Trophoblast cell (in vitro differentiated cells and primary cell): ENCODE results near the gene MS4A18.
"Not testable (repeated sequence)": the region's sequence is repeated elsewhere in the genome, so short reads cannot be mapped to it uniquely, and the experiment has no call there.

Experiments used
- DNase-seq, 2 donors: peaks; one replicate each; pipeline ENCODE4 v3.0.0-alpha.2; 2016
- H2AFZ ChIP-seq: 2 replicates; pipeline ENCODE4 v1.6.1; 2013; ENCODE audit warnings: low read length, moderate library complexity, mild to moderate bottlenecking; ENCODE audit not compliant: insufficient read depth, poor library complexity
- H2AK5ac ChIP-seq: 2 replicates; pipeline ENCODE4 v1.6.1; 2013; ENCODE audit warnings: mild to moderate bottlenecking, low read length
- H2BK120ac ChIP-seq: 2 replicates; pipeline ENCODE4 v1.6.1; 2013; ENCODE audit warnings: low read length, mild to moderate bottlenecking, moderate library complexity; ENCODE audit not compliant: insufficient read depth, poor library complexity
- H2BK12ac ChIP-seq: 2 replicates; pipeline ENCODE4 v1.6.1; 2013; ENCODE audit warnings: mild to moderate bottlenecking, low read length, moderate library complexity
- H2BK5ac ChIP-seq: 2 replicates; pipeline ENCODE4 v1.6.1; 2013; ENCODE audit warnings: low read length, low read depth, moderate library complexity, mild to moderate bottlenecking; ENCODE audit not compliant: poor library complexity
- H3K14ac ChIP-seq: 2 replicates; pipeline ENCODE4 v1.6.1; 2013; ENCODE audit warnings: mild to moderate bottlenecking, low read length
- H3K18ac ChIP-seq: 2 replicates; pipeline ENCODE4 v1.6.1; 2013; ENCODE audit warnings: mild to moderate bottlenecking, low read length
- H3K23ac ChIP-seq: 2 replicates; pipeline ENCODE4 v1.6.1; 2013; ENCODE audit warnings: low read length
- H3K27ac ChIP-seq: 2 replicates; pipeline ENCODE4 v1.5.1; 2013; ENCODE audit warnings: low read depth, mild to moderate bottlenecking, inconsistent platforms, low read length, moderate library complexity
- H3K27me3 ChIP-seq: 2 replicates; pipeline ENCODE4 v1.6.1; 2013; ENCODE audit warnings: inconsistent platforms, mild to moderate bottlenecking, low read length, moderate library complexity; ENCODE audit not compliant: insufficient read depth
- H3K36me3 ChIP-seq, 2 experiments: 1 replicate in 1 of 2; 2 replicates in 1 of 2; pipeline ENCODE4 v1.6.1; 2013; ENCODE audit warnings: low read length in 2 of 2, mild to moderate bottlenecking in 2 of 2, moderate library complexity in 1 of 2; ENCODE audit not compliant: insufficient read depth in 2 of 2, control insufficient read depth in 1 of 2
- H3K4ac ChIP-seq: 2 replicates; pipeline ENCODE4 v1.6.1; 2013; ENCODE audit warnings: low read depth, mild to moderate bottlenecking, low read length, moderate library complexity
- H3K4me1 ChIP-seq, 2 experiments: 1 replicate in 1 of 2; 2 replicates in 1 of 2; pipeline ENCODE4 v1.6.1; 2013; ENCODE audit warnings: low read length in 2 of 2, mild to moderate bottlenecking in 2 of 2, moderate library complexity in 1 of 2; ENCODE audit not compliant: insufficient read depth in 2 of 2, control insufficient read depth in 1 of 2
- H3K4me2 ChIP-seq: 2 replicates; pipeline ENCODE4 v1.6.1; 2013; ENCODE audit warnings: inconsistent platforms, mild to moderate bottlenecking, low read length, moderate library complexity
- H3K4me3 ChIP-seq: 2 replicates; pipeline ENCODE4 v1.5.1; 2013; ENCODE audit warnings: mild to moderate bottlenecking, low read depth, low read length, inconsistent platforms
- H3K79me1 ChIP-seq: one replicate; pipeline ENCODE4 v1.6.1; 2013; ENCODE audit warnings: low read length
- H3K79me2 ChIP-seq: 2 replicates; pipeline ENCODE4 v1.6.1; 2013; ENCODE audit warnings: low read length, mild to moderate bottlenecking; ENCODE audit not compliant: control insufficient read depth, insufficient read depth, poor library complexity
- H3K9ac ChIP-seq: 2 replicates; pipeline ENCODE4 v1.6.1; 2013; ENCODE audit warnings: mild to moderate bottlenecking, low read length
- H3K9me3 ChIP-seq: 2 replicates; pipeline ENCODE4 v1.6.1; 2013; ENCODE audit warnings: low read depth, mild to moderate bottlenecking, control low read depth, inconsistent platforms, low read length; ENCODE audit not compliant: insufficient read depth
- H4K12ac ChIP-seq: 2 replicates; pipeline ENCODE4 v1.6.1; 2013; ENCODE audit warnings: low read depth, mild to moderate bottlenecking, low read length, moderate library complexity
- H4K8ac ChIP-seq: 2 replicates; pipeline ENCODE4 v1.6.1; 2013; ENCODE audit warnings: low read depth, mild to moderate bottlenecking, low read length, moderate library complexity
- H4K91ac ChIP-seq: one replicate; pipeline ENCODE4 v1.6.1; 2013; ENCODE audit warnings: low read depth, mild to moderate bottlenecking, low read length, moderate library complexity
- WGBS: extraction: QIAGEN DNeasy Blood & Tissue Kit; methylation state at CpG from one replicate; pipeline ENCODE4 v1.1.7; 2013; ENCODE audit warnings: missing lambda C conversion rate; ENCODE audit not compliant: insufficient read length, insufficient coverage; ENCODE audit errors: extremely low coverage; 5-methylcytosine and 5-hydroxymethylcytosine counted together

MS4A18 gene

DNA sequence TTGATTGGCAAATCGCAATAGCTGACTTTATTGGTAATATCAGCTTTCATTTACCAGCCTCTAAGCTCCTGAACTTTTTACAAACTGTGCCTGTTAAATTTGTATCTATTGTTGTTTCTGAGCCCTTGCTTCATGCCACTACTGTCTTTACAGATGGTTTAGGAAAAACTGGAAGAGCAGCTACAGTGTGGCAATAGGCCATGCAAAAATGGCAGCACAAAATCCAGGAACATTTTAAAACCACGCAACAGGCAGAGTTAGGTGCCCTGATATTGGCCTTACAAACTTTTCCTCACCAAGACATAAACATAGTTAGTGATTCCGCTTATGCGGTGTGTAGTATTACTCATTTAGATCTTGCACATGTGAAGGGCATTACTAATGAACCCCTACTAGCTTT lies 34.2 kb downstream of the MS4A18 start:
- H3K9me3 ChIP-seq, H3K4ac ChIP-seq, H3K18ac ChIP-seq, H3K14ac ChIP-seq, H3K79me2 ChIP-seq, H2AFZ ChIP-seq, H3K4me3 ChIP-seq, H3K27ac ChIP-seq, H3K79me1 ChIP-seq, H4K8ac ChIP-seq, H3K27me3 ChIP-seq, H4K91ac ChIP-seq, H3K36me3 ChIP-seq, H2BK120ac ChIP-seq, H3K23ac ChIP-seq, H4K12ac ChIP-seq, H3K4me1 ChIP-seq, H2BK5ac ChIP-seq, H2BK12ac ChIP-seq, H3K9ac ChIP-seq, H3K4me2 ChIP-seq, H2AK5ac ChIP-seq: not testable (repeated sequence)
- no CpG with 5 or more reads among the region's 4 CpGs for WGBS
- peak; percentile 59 to 70 for DNase-seq

DNA sequence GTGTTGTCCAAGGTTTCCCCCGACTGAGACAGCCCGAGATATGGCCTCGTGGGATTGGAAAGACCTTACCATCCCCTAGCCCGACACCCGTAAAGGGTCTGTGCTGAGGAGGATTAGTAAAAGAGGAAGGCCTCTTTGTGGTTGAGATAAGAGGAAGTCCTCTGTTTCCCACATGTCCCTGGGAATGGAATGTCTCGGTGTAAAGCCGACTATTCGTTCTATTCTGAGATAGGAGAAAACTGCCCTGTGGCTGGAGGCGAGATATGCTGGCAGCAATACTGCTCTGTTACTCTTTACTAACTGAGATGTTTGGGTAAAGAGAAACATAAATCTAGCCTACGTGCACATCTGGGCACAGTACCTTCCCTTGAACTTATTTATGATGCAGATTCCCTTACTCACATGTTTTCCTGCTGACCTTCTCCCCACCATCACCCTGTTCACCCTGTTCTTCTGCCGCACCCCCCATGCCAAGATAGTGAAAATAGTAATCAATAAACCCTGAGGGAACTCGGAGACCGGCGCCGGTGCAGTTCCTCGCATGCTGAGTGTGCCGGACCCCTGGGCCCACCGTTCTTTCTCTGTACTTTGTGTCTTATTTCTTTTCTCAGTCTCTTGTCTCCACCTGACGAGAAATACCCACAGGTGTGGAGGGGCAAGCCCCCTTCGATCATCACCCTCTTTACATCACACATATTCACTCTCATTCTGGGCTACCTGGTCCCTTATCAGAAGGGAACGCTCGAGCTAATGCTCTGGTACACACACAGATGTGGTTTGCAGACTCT lies 35.1 kb downstream of the MS4A18 start:
- not testable (repeated sequence) for H4K91ac ChIP-seq, H3K18ac ChIP-seq, H2BK5ac ChIP-seq

DNA sequence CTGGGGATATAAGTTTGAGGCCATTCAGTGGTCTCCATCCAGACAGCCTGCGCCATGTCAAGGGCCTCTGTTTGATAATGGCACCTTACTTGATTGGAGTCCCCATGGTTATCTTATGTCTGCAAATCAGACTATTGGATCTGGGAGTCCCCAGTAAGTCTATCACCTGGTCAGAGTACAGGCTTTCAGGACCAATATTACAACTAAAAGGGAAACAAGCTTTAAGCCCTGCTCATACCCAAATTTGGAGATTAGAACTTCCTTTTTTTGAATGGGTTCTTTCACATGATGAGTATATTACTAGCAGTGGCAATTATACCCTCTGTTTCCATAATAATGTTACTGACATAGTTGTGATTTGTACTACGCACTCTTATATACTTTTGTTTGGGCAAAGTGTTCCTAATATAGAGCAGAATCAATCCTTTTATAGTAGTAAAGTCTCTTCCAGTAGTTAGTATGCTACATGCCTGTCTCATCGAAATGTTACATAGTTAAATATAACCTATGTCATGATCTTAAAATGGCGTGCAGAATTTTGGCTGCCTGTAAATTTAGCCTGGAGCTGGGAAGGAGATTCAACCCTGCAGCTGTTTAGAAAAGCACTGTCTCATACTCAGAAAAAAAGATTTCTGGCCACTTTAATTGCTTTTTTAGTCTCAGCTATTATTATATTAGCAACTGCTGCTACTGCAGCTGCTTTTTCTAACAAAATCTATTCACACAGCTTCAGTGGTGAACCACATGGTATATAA lies 37.1 kb downstream of the MS4A18 start:
- Histone ChIP-seq H3K4me3 (no peak overlapping the region), H3K18ac (no peak overlapping the region), H4K91ac (no peak overlapping the region), H3K79me1 (peaks cover 1% of the 10 kb centered on the region), H3K9ac (no peak overlapping the region), H3K4ac (no peak overlapping the region), H2BK5ac (no peak overlapping the region), H2AFZ (no peak overlapping the region), H2BK12ac (no peak overlapping the region), H3K14ac (no peak overlapping the region), H3K4me1 (peaks cover 2 to 4% of the 10 kb centered on the region in 2 experiments), H3K36me3 (no peaks in the 10 kb centered on the region), H4K8ac (no peak overlapping the region), H3K9me3 (no peaks in the 10 kb centered on the region), H2AK5ac (no peak overlapping the region), H3K4me2 (no peak overlapping the region), H4K12ac (no peak overlapping the region), H3K79me2 (no peaks in the 10 kb centered on the region), H3K27ac (no peak overlapping the region), H3K27me3 (no peaks in the 10 kb centered on the region), H3K23ac (no peak overlapping the region), H2BK120ac (no peak overlapping the region)
- DNase-seq, result no peak
- no CpG with 5 or more reads among the region's 4 CpGs for WGBS

More for the DNA sequence above, 35.1 kb downstream of the MS4A18 start:
- not testable (repeated sequence) for H4K8ac ChIP-seq, H4K12ac ChIP-seq, H2AFZ ChIP-seq, H2BK12ac ChIP-seq, H3K79me1 ChIP-seq, H2AK5ac ChIP-seq, H3K23ac ChIP-seq, H3K14ac ChIP-seq, H3K4me2 ChIP-seq, H3K9ac ChIP-seq, H3K9me3 ChIP-seq, H3K79me2 ChIP-seq, H3K27ac ChIP-seq, H3K4me1 ChIP-seq, H2BK120ac ChIP-seq, H3K27me3 ChIP-seq, H3K4ac ChIP-seq, H3K4me3 ChIP-seq, H3K36me3 ChIP-seq
- peak; percentile 53 to 68 for DNase-seq
- no CpG with 5 or more reads among the region's 22 CpGs for WGBS

DNA sequence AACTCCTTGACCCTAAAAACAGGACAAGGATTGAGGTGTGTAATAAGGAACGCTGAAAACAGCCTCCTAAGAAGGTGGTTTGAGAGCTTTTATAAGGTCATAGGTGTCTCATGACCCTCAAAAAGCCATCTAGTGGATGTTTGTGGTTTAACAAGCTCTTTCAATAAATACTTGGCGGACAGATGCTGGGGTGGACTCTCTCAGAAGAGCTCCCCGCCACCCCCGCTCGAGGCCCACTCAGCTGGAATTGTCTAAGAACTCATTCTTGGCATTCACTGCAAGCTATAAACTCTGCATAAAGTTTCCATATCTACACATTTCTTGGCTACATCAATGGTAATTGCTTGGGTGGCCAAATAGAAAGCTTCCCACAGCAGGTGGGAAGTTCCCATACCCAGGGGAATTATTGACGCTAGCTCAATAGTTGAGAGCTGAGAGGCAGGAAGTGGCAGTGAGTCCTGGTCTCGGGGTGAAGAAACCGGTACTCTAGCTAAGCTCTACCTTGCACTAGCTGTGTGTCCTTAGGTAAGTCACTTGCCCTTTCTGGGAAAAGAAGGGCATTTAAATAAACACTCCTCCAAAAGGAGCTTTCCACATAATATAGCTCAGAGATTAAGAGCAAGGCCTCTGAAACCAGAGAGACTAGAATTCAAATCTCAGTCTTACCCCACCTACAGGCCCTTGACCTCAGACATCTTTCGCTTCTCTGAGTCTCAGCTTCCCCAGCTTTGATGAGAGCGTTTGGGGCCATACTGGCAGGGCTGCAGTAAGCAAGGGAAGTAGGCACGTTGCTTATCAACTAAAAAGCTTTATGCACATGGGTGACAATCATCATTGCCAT lies 38.6 kb downstream of the MS4A18 start:
- Histone ChIP-seq H2BK5ac (no peak overlapping the region), H2BK12ac (no peak overlapping the region), H3K36me3 (no peaks in the 10 kb centered on the region), H3K9me3 (no peaks in the 10 kb centered on the region), H3K4me3 (no peak overlapping the region), H3K79me2 (no peaks in the 10 kb centered on the region), H3K79me1 (peaks cover 3% of the 10 kb centered on the region), H4K12ac (no peak overlapping the region), H3K4me2 (no peak overlapping the region), H2AFZ (no peak overlapping the region), H3K4ac (no peak overlapping the region), H3K9ac (no peak overlapping the region), H4K8ac (no peak overlapping the region), H3K18ac (no peak overlapping the region), H3K27ac (no peak overlapping the region), H3K23ac (no peak overlapping the region), H3K27me3 (no peaks in the 10 kb centered on the region), H2BK120ac (no peak overlapping the region), H4K91ac (peak overlapping the region; percentile 32), H3K4me1 (peaks cover 2 to 4% of the 10 kb centered on the region in 2 experiments), H2AK5ac (no peak overlapping the region), H3K14ac (no peak overlapping the region)
- peak in 1 of 2 donors; percentile 46 for DNase-seq
- WGBS, result no CpG with 5 or more reads among the region's 11 CpGs
